Loucy (cell line): ENCODE measurements around the gene DHFR.

Source experiments
- H2AFZ ChIP-seq: fragments of 200-600 bp; sonication (generic); 2 replicates; pipeline ENCODE4 v1.6.0; 2016; ENCODE audit warnings: antibody characterized with exemption, mild to moderate bottlenecking, low read length, moderate library complexity
- H3F3A ChIP-seq: fragments of 200-600 bp; 2 replicates; pipeline ENCODE4 v1.6.0; 2016; ENCODE audit warnings: antibody characterized with exemption, low read depth, mild to moderate bottlenecking
- H3K27me3 ChIP-seq: fragments of 200-600 bp; sonication (generic); 2 replicates; pipeline ENCODE4 v1.6.1; 2014; ENCODE audit warnings: low read length, mild to moderate bottlenecking; ENCODE audit not compliant: insufficient read depth, poor library complexity, severe bottlenecking
- H3K36me3 ChIP-seq: fragments of 200-600 bp; sonication (generic); 2 replicates; pipeline ENCODE4 v1.6.1; 2016; ENCODE audit warnings: low read length; ENCODE audit not compliant: insufficient read depth
- H3K4me1 ChIP-seq: fragments of 200-600 bp; sonication (generic); 2 replicates; pipeline ENCODE4 v1.5.1; 2014; ENCODE audit warnings: low read length, mild to moderate bottlenecking; ENCODE audit not compliant: insufficient read depth, poor library complexity, severe bottlenecking
- H3K4me2 ChIP-seq: fragments of 200-600 bp; sonication (generic); 2 replicates; pipeline ENCODE4 v1.6.0; 2014; ENCODE audit warnings: antibody characterized with exemption, low read length, low read depth, mild to moderate bottlenecking; ENCODE audit not compliant: poor library complexity, severe bottlenecking
- H3K4me3 ChIP-seq: fragments of 200-600 bp; sonication (generic); 2 replicates; pipeline ENCODE4 v1.5.1; 2014; ENCODE audit warnings: low read length, mild to moderate bottlenecking, mixed read lengths; ENCODE audit not compliant: poor library complexity, severe bottlenecking
- H3K79me2 ChIP-seq: fragments of 200-600 bp; sonication (generic); 2 replicates; pipeline ENCODE4 v1.6.1; 2014; ENCODE audit warnings: low read length; ENCODE audit not compliant: insufficient read depth
- H3K9ac ChIP-seq: fragments of 200-600 bp; sonication (generic); 2 replicates; pipeline ENCODE4 v1.6.0; 2014; ENCODE audit warnings: mild to moderate bottlenecking, low read depth, low read length, moderate library complexity; ENCODE audit not compliant: poor library complexity, severe bottlenecking
- H3K9me2 ChIP-seq: fragments of 200-600 bp; sonication (generic); replicated peaks from 2 replicates; pipeline ENCODE4 v1.6.1; 2016; ENCODE audit warnings: low read depth, low read length, mixed read lengths
- H3K9me3 ChIP-seq: fragments of 200-600 bp; sonication (generic); 2 replicates; pipeline ENCODE4 v1.6.1; 2014; ENCODE audit warnings: mild to moderate bottlenecking, antibody characterized with exemption, low read length, low read depth; ENCODE audit not compliant: insufficient read depth
- H4K20me1 ChIP-seq: fragments of 200-600 bp; sonication (generic); 2 replicates; pipeline ENCODE4 v1.6.0; 2014; ENCODE audit warnings: antibody characterized with exemption, low read length, mild to moderate bottlenecking; ENCODE audit not compliant: insufficient read depth, poor library complexity, severe bottlenecking
- CTCF ChIP-seq: fragments of 200-600 bp; sonication (generic); conservative IDR thresholded peaks from 2 replicates; pipeline ENCODE4 v1.5.1; 2014; ENCODE audit warnings: mild to moderate bottlenecking, antibody characterized with exemption, low read length
- EZH2phosphoT487 ChIP-seq: fragments of 200-600 bp; IDR thresholded peaks from 2 replicates; pipeline ENCODE4 v1.6.1; 2018; ENCODE audit warnings: antibody characterized with exemption, mild to moderate bottlenecking, moderate library complexity, borderline replicate concordance

The DHFR gene

GRCh38 chr5:80654391-80655230, at the start of gene DHFR, which contains the start of gene MSH3:
Gene DHFR (minus strand): TSS chr5:80654983. CDS start chr5:80654489, 494 bp downstream.
Gene MSH3 (plus strand): TSS chr5:80654652. CDS start chr5:80654728, 76 bp downstream.
- Histone ChIP-seq H3K4me3 (peak within 1 kb of the TSS; percentile 91), H3K4me2 (peak within 1 kb of the TSS; percentile 98), H3K36me3 (peaks cover 13% of the 10 kb centered on the region), H3K9me3 (0 out of 2 replicates have a peak, but pooled peaks cover 1% of the 10 kb centered on the region), H2AFZ (peak within 1 kb of the TSS; percentile 90), H3K79me2 (peaks cover 39% of the 10 kb centered on the region), H3K9me2 (no peaks in the 10 kb centered on the region), H4K20me1 (peaks cover 16% of the 10 kb centered on the region), H3K9ac (peak within 1 kb of the TSS; percentile 98), H3K4me1 (peaks cover 38% of the 10 kb centered on the region), H3F3A (no peaks in the 10 kb centered on the region), H3K27me3 (no peaks in the 10 kb centered on the region)
- TF ChIP-seq EZH2phosphoT487: no peak
- peak; percentile 29 for TF ChIP-seq CTCF

GRCh38 chr5:80704221-80704620, 49.4 kb upstream of the DHFR start:
- peaks cover 34% of the 10 kb centered on the region for H3K36me3 ChIP-seq
- H3K4me3 ChIP-seq: no peak overlapping the region
- H3K4me2 ChIP-seq: peak overlapping the region; percentile 37
- TF ChIP-seq EZH2phosphoT487: no peak
- H3K9ac ChIP-seq: no peak overlapping the region
- no peaks in the 10 kb centered on the region; the same call in 1 of the 2 replicates for H3K79me2 ChIP-seq
- no peaks in the 10 kb centered on the region for H3K9me3 ChIP-seq
- peaks cover 12% of the 10 kb centered on the region for H3K4me1 ChIP-seq
- H3F3A ChIP-seq: no peaks in the 10 kb centered on the region
- no peak overlapping the region for H2AFZ ChIP-seq
- H3K27me3 ChIP-seq: no peaks in the 10 kb centered on the region
- H4K20me1 ChIP-seq: peaks cover 7% of the 10 kb centered on the region
- no peaks in the 10 kb centered on the region for H3K9me2 ChIP-seq

- Histone ChIP-seq H3K9me3 (no peaks in the 10 kb centered on the region), H3K4me3 (no peak overlapping the region), H3F3A (no peaks in the 10 kb centered on the region), H3K36me3 (peaks cover 30% of the 10 kb centered on the region), H3K9ac (no peak overlapping the region), H3K79me2 (no peaks in the 10 kb centered on the region; the same call in 1 of the 2 replicates), H3K4me2 (peak overlapping the region; percentile 37), H2AFZ (no peak overlapping the region), H4K20me1 (peaks cover 7% of the 10 kb centered on the region), H3K9me2 (no peaks in the 10 kb centered on the region), H3K4me1 (peaks cover 12% of the 10 kb centered on the region), H3K27me3 (no peaks in the 10 kb centered on the region)
- TF ChIP-seq CTCF (no peak), EZH2phosphoT487 (no peak)
Observed at GRCh38 chr5:80703747-80704146, 49.0 kb upstream of the DHFR start.
